Measurements from ENCODE around the gene ATP6V1G2.

- no peak for TF ChIP-seq CTCF (IDR thresholded peaks at IDR 0.05; ENCODE audit: low read depth, low read length)
- no peak for TF ChIP-seq POLR2A (IDR thresholded peaks at IDR 0.05; ENCODE audit: extremely low read depth, insufficient read length)
- no peak for TF ChIP-seq MAX (IDR thresholded peaks at IDR 0.05; ENCODE audit: low read depth, low read length)
- no peak for TF ChIP-seq MYC (IDR thresholded peaks at IDR 0.05; ENCODE audit: low read depth, low read length)
Measured at GRCh38 chr6:31502586-31502985, 43.8 kb downstream of the ATP6V1G2 start.
